ENCODE measurements around the gene RAVER2.

The RAVER2 gene

DNA sequence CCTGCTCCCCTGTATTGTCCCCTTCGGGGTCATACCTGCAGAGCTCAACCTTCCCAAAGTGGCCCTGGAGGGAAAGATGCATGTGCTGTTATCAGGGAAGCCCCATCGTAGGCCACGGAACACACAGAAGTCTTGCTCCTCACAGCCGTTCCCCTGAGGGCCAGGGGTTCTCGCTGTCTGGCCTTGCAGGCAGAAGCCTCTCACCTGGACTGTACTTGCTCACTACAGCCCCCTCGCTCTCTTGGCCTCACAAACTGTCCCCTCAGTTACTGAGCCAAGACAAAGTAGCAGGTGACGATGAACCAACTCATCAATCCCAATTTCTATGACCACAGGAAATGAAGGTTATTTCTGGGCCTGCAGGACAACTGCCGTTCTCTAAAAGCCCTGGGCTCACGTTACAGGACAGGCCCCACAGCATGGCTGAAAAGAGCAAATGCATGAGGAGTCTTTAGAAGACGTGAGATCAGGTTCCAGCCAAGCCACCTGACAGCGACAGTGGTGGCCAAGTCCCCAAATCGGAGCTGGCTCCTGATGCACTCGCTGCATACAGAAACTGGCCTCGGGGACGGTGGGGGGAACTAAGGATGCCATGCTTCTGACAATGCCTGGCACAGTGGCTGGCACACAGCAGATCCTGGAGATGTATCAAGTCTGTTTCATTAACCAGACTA, 95.0 kb downstream of the RAVER2 start:
- CTCF ChIA-PET: no interaction called here
- no peaks in the 10 kb centered on the region for H3K4me1 Mint-ChIP-seq
- no peak overlapping the region for H3K4me3 Mint-ChIP-seq
- H3K36me3 Mint-ChIP-seq: peaks cover 68% of the 10 kb centered on the region
- DNase-seq: no peak
- H3K27ac Mint-ChIP-seq: no peak overlapping the region
- H3K27me3 Mint-ChIP-seq: no peaks in the 10 kb centered on the region
- H3K9me3 Mint-ChIP-seq: no peaks in the 10 kb centered on the region

- DNase-seq: no peak
- H3K4me3 Mint-ChIP-seq: no peak overlapping the region
- no peak overlapping the region for H3K27ac Mint-ChIP-seq
- H3K4me1 Mint-ChIP-seq: no peaks in the 10 kb centered on the region
- CTCF ChIA-PET: no interaction called here
- no peaks in the 10 kb centered on the region for H3K9me3 Mint-ChIP-seq
- no peaks in the 10 kb centered on the region for H3K27me3 Mint-ChIP-seq
- H3K36me3 Mint-ChIP-seq: peaks cover 67% of the 10 kb centered on the region
These were observed 96.6 kb downstream of the RAVER2 start for GRCh38 chr1:64841330-64842065.

DNA sequence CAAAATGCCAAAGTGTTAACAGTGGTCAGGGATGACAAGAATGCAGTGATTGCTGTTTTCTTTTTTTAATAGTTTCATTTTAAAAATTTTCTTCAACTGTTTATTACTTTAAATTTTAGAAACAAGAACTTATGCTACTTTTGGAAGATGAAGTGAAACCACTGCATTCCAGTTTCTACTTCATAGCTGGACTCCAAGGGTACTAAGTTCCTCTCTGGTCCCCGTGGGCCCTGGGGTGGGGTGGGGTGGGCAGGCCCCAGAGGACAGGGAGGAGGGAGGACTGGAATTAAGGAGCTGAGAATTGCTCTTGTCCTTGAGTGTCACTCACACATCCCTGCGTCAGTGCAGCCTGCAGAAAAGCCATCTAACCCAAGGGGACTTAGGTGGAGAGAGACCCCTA, 97.3 kb downstream of the RAVER2 start:
- H3K27me3 Mint-ChIP-seq: no peaks in the 10 kb centered on the region
- no peak overlapping the region for H3K4me3 Mint-ChIP-seq
- H3K4me1 Mint-ChIP-seq: no peaks in the 10 kb centered on the region
- peaks cover 64% of the 10 kb centered on the region for H3K36me3 Mint-ChIP-seq
- no peaks in the 10 kb centered on the region for H3K9me3 Mint-ChIP-seq
- CTCF ChIA-PET: no interaction called here
- no peak overlapping the region for H3K27ac Mint-ChIP-seq
- no peak for DNase-seq

DNA sequence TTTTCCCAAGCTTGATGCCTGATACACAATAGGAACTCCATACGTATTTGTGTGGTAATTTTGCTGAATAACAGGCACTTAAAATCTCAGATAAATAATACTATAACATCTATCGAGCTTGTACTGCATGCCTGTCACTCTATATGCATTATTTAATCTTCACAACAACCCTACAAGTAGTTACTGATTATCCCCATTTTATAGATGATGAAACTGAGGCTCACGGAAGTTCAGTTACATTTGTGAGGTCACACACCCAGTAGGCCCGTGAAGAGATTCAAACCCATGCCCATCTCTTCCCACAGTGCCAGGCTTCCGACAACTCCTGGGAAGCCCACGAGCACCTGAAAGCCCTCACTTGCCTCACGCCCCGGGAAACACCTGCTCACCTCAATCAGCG, 98.8 kb downstream of the RAVER2 start:
- no peak for DNase-seq
- CTCF ChIA-PET: no interaction called here
- no peak overlapping the region for H3K4me3 Mint-ChIP-seq
- H3K27me3 Mint-ChIP-seq: no peaks in the 10 kb centered on the region
- H3K27ac Mint-ChIP-seq: peak overlapping the region; percentile 64
- H3K4me1 Mint-ChIP-seq: no peaks in the 10 kb centered on the region
- no peaks in the 10 kb centered on the region for H3K9me3 Mint-ChIP-seq
- peaks cover 56% of the 10 kb centered on the region for H3K36me3 Mint-ChIP-seq

- H3K36me3 Mint-ChIP-seq: peaks cover 59% of the 10 kb centered on the region
- CTCF ChIA-PET: no interaction called here
- peak overlapping the region; percentile 64 for H3K27ac Mint-ChIP-seq
- no peak for DNase-seq
- H3K4me1 Mint-ChIP-seq: no peaks in the 10 kb centered on the region
- H3K4me3 Mint-ChIP-seq: no peak overlapping the region
- H3K27me3 Mint-ChIP-seq: no peaks in the 10 kb centered on the region
- no peaks in the 10 kb centered on the region for H3K9me3 Mint-ChIP-seq
These were observed 99.3 kb downstream of the RAVER2 start for GRCh38 chr1:64844175-64844574.

- peak overlapping the region; percentile 1 for H3K27ac Mint-ChIP-seq
- no peaks in the 10 kb centered on the region for H3K27me3 Mint-ChIP-seq
- H3K4me3 Mint-ChIP-seq: no peak overlapping the region
- H3K36me3 Mint-ChIP-seq: peaks cover 59% of the 10 kb centered on the region
- DNase-seq: no peak
- no peaks in the 10 kb centered on the region for H3K4me1 Mint-ChIP-seq
- CTCF ChIA-PET: no interaction called here
- H3K9me3 Mint-ChIP-seq: no peaks in the 10 kb centered on the region
These were observed 99.7 kb downstream of the RAVER2 start for GRCh38 chr1:64844609-64845008.

GRCh38 chr1:64845831-64846425, 101.1 kb downstream of the RAVER2 start:
- H3K27ac Mint-ChIP-seq: no peak overlapping the region
- H3K27me3 Mint-ChIP-seq: no peaks in the 10 kb centered on the region
- no peak for DNase-seq
- H3K4me3 Mint-ChIP-seq: no peak overlapping the region
- peaks cover 67% of the 10 kb centered on the region for H3K36me3 Mint-ChIP-seq
- H3K9me3 Mint-ChIP-seq: no peaks in the 10 kb centered on the region
- H3K4me1 Mint-ChIP-seq: no peaks in the 10 kb centered on the region
- CTCF ChIA-PET: interaction anchor here (0.6 kb wide), 1 partner anchor 14 kb away, joined by 3 read pairs; no protein-coding TSS in a partner anchor

DNA sequence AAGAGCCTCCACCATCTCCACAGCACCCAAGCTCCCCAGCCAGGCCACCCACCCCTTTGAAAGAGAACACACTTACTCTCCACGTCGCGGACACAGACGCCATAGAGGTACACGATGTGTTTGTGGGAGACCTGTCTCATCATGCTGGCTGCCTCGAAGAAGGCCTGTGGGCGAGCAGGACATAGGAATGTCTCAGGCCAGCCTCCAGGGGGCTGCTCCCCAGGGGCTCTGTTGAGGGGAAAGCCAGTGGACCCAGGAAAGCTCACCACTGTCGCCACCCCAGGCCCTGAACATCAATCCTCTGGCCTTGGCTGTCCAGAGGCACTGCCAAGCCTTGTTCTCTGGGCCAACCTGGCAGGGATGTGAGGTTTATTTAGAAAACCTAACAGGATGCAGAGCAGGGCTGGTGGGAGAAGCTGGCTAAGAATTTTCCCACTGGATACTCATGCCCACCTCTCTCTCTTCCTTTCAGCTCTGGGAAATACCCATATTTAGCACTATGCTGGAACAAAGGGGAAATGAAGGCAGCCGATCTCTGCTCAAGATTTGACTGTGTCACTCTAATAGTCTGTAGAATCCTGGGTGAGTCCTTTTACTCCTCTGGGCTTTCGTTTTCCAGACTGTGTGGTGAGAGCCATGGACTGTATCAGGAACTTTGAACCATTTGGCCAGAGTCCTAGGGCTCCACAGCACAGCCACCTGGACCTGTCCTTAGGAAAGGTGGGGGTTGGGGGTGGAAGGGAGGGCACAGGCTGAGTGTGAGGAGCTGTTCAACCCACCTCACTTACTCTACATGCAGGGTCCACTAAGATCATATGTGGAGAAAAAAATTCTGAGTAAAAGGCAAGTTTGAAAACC, 101.9 kb downstream of the RAVER2 start:
- no peak overlapping the region for H3K27ac Mint-ChIP-seq
- no peaks in the 10 kb centered on the region for H3K27me3 Mint-ChIP-seq
- CTCF ChIA-PET: interaction anchor here (0.6 kb wide), 1 partner anchor 15 kb away, joined by 3 read pairs; no protein-coding TSS in a partner anchor
- no peaks in the 10 kb centered on the region for H3K9me3 Mint-ChIP-seq
- DNase-seq: no peak
- no peaks in the 10 kb centered on the region for H3K4me1 Mint-ChIP-seq
- peaks cover 68% of the 10 kb centered on the region for H3K36me3 Mint-ChIP-seq
- no peak overlapping the region for H3K4me3 Mint-ChIP-seq

DNA sequence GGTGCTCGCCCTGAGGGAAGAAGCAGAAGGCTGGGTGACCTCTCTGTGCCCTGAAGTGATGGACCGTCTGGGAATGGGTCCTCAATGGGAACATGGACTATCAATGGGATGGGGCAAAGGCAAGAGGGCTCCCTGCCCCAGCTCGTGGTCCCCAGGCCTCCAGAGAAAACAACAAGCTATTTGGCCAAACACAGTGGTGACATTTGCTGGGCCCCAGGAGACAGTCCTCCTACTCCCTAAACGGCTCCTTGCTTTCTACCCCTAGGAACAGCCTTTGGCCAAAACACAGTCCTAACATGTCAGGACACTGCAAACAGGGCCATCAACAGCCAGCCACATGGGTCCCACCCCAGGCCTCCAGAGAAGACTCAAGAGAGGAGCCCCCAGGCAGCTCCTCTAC, 102.8 kb downstream of the RAVER2 start:
- no peaks in the 10 kb centered on the region for H3K27me3 Mint-ChIP-seq
- no peak overlapping the region for H3K27ac Mint-ChIP-seq
- no peak overlapping the region for H3K4me3 Mint-ChIP-seq
- no peak for DNase-seq
- CTCF ChIA-PET: no interaction called here
- peaks cover 74% of the 10 kb centered on the region for H3K36me3 Mint-ChIP-seq
- H3K9me3 Mint-ChIP-seq: no peaks in the 10 kb centered on the region
- H3K4me1 Mint-ChIP-seq: no peaks in the 10 kb centered on the region

GRCh38 chr1:64848136-64848535, 103.3 kb downstream of the RAVER2 start:
- no peak overlapping the region for H3K27ac Mint-ChIP-seq
- no peaks in the 10 kb centered on the region for H3K4me1 Mint-ChIP-seq
- CTCF ChIA-PET: no interaction called here
- peaks cover 69% of the 10 kb centered on the region for H3K36me3 Mint-ChIP-seq
- H3K27me3 Mint-ChIP-seq: no peaks in the 10 kb centered on the region
- DNase-seq: no peak
- H3K4me3 Mint-ChIP-seq: no peak overlapping the region
- no peaks in the 10 kb centered on the region for H3K9me3 Mint-ChIP-seq

- Mint-ChIP-seq H3K9me3 (no peaks in the 10 kb centered on the region), H3K27ac (no peak overlapping the region), H3K4me1 (no peaks in the 10 kb centered on the region), H3K4me3 (no peak overlapping the region), H3K27me3 (no peaks in the 10 kb centered on the region), H3K36me3 (peaks cover 70% of the 10 kb centered on the region)
- DNase-seq: no peak
- CTCF ChIA-PET: interaction anchor here (0.6 to 0.8 kb wide), 2 partner anchors 11 to 32 kb away, joined by 3 read pairs; no protein-coding TSS in a partner anchor
These were observed 103.9 kb downstream of the RAVER2 start for GRCh38 chr1:64848803-64849202.

- no peaks in the 10 kb centered on the region for H3K27me3 Mint-ChIP-seq
- no peak overlapping the region for H3K4me3 Mint-ChIP-seq
- no peaks in the 10 kb centered on the region for H3K9me3 Mint-ChIP-seq
- peaks cover 65% of the 10 kb centered on the region for H3K36me3 Mint-ChIP-seq
- H3K4me1 Mint-ChIP-seq: no peaks in the 10 kb centered on the region
- DNase-seq: no peak
- CTCF ChIA-PET: no interaction called here
- no peak overlapping the region for H3K27ac Mint-ChIP-seq
These were observed 105.1 kb downstream of the RAVER2 start for GRCh38 chr1:64849942-64850341.

DNA sequence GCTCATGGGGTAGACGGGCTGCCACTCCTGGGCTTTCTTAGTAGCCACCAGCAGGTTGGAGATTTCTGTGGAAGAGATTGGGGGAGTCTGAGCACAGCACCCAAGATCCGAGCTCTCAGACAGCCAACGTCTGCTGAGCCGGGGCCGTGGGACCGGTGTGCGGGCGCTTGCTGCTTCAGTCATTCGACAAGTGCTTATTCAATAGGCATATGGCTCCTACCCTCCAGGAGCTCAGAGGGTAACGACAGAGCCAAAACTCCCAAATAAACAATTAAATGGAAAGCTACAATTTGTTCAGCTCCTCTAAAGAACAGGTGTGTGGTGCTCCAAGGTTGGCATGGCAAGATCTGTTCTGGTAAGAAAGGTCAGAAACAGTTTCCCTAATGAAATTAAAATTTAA, 106.0 kb downstream of the RAVER2 start:
- Mint-ChIP-seq H3K4me1 (no peaks in the 10 kb centered on the region), H3K27ac (no peak overlapping the region), H3K36me3 (peaks cover 69% of the 10 kb centered on the region), H3K4me3 (no peak overlapping the region), H3K9me3 (no peaks in the 10 kb centered on the region), H3K27me3 (no peaks in the 10 kb centered on the region)
- CTCF ChIA-PET: no interaction called here
- no peak for DNase-seq

DNA sequence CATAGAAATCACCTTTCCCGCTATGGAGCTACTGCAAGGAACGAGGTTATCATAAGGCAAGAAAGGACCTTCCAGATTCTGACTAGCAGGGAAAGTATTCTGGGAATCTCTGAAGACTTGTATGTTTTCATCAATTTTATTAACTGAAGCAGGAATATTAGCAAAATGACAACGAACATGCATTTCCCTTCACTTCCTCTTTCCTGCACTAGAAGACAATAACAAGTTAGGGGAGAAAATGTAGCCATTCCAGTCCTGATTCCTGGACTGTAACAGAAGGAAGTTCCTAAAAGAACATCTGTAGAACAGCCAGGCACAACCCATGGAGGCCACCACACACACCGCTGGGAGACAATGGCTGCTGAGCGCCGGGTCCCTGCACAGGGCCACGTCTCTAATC, 106.8 kb downstream of the RAVER2 start:
- Mint-ChIP-seq H3K4me1 (no peaks in the 10 kb centered on the region), H3K4me3 (no peak overlapping the region), H3K27ac (no peak overlapping the region), H3K9me3 (no peaks in the 10 kb centered on the region), H3K27me3 (no peaks in the 10 kb centered on the region), H3K36me3 (peaks cover 67% of the 10 kb centered on the region)
- DNase-seq: no peak
- CTCF ChIA-PET: interaction anchor here (0.5 kb wide), 1 partner anchor 26 kb away, joined by 3 read pairs; no protein-coding TSS in a partner anchor

All from activated naive CD4-positive, alpha-beta T cell treated with anti-CD3 and anti-CD28 coated beads, Interleukin-2, amount 10 ng/mL, durations not matched to agents 7 days and 5 days (primary cell).